ENCODE measurements around the gene DNM3.

The DNM3 gene

GRCh38 chr1:171899838-171900237 is 58.5 kb downstream of the DNM3 start:
- no peak for DNase-seq (ENCODE audit: low read depth)
- no peak overlapping the region for H3K4me3 ChIP-seq (ENCODE audit: low read length)
- TF ChIP-seq CTCF (conservative IDR thresholded peaks at IDR 0.05; ENCODE audit: low read depth, low read length), result no peak

- DNase-seq (ENCODE audit: low read depth), result no peak
- TF ChIP-seq CTCF (conservative IDR thresholded peaks at IDR 0.05; ENCODE audit: low read depth, low read length), result no peak
- no peak overlapping the region for H3K4me3 ChIP-seq (ENCODE audit: low read length)
Measured at GRCh38 chr1:171901245-171901644, 59.9 kb downstream of the DNM3 start.

GRCh38 chr1:171902527-171902926 is 61.2 kb downstream of the DNM3 start:
- TF ChIP-seq CTCF (conservative IDR thresholded peaks at IDR 0.05; ENCODE audit: low read depth, low read length), result no peak
- DNase-seq (ENCODE audit: low read depth), result no peak
- no peak overlapping the region for H3K4me3 ChIP-seq (ENCODE audit: low read length)

GRCh38 chr1:171904778-171905450 is 63.6 kb downstream of the DNM3 start:
- DNase-seq (ENCODE audit: low read depth), result no peak
- TF ChIP-seq CTCF (conservative IDR thresholded peaks at IDR 0.05; ENCODE audit: low read depth, low read length), result no peak

GRCh38 chr1:171909711-171910110 is 68.4 kb downstream of the DNM3 start:
- TF ChIP-seq CTCF (conservative IDR thresholded peaks at IDR 0.05; ENCODE audit: low read depth, low read length), result no peak
- no peak for DNase-seq (ENCODE audit: low read depth)
- H3K4me3 ChIP-seq (ENCODE audit: low read length), result no peak overlapping the region

More at GRCh38 chr1:171904778-171905450, 63.6 kb downstream of the DNM3 start:
- no peak overlapping the region for H3K4me3 ChIP-seq (ENCODE audit: low read length)

GRCh38 chr1:171910786-171911185 is 69.5 kb downstream of the DNM3 start:
- no peak for DNase-seq (ENCODE audit: low read depth)
- no peak for TF ChIP-seq CTCF (conservative IDR thresholded peaks at IDR 0.05; ENCODE audit: low read depth, low read length)
- no peak overlapping the region for H3K4me3 ChIP-seq (ENCODE audit: low read length)

GRCh38 chr1:171911506-171911905 is 70.2 kb downstream of the DNM3 start:
- no peak for DNase-seq (ENCODE audit: low read depth)
- no peak overlapping the region for H3K4me3 ChIP-seq (ENCODE audit: low read length)
- TF ChIP-seq CTCF (conservative IDR thresholded peaks at IDR 0.05; ENCODE audit: low read depth, low read length), result no peak
